PC-3 (cell line): ENCODE measurements around the gene GPRC5A. TPM values are rescaled to one million over a fixed set of nuclear protein-coding genes. Genes with fewer than 3 reads are reported as not detected.

Experiments used
- ATAC-seq: fragments of 200-7000 bp; cut with Tn5 transposase; 2 replicates; pipeline ENCODE4 v1.9.1; 2020; ENCODE audit warnings: mild to moderate bottlenecking, moderate library complexity
- BruUV-seq: library from RNA; stranded (reverse); fragments of 400-500 nt; replicated peaks from 2 replicates; lab custom pipeline; 2021; lab: Mats Ljungman, UMichigan
- CTCF ChIA-PET: fragments of 300-600 bp; sonication (Branson Sonifier 250); formaldehyde crosslinking; loops from one replicate; lab custom pipeline; 2022; ENCODE audit warnings: antibody characterized with exemption; lab: Charles Lee
- POLR2A ChIA-PET: fragments of 300-600 bp; sonication (Branson Sonifier 250); formaldehyde crosslinking; loops from one replicate; lab custom pipeline; 2022; ENCODE audit warnings: antibody characterized with exemption; ENCODE audit not compliant: unreplicated experiment; lab: Charles Lee
- DNase-seq: peaks from one replicate; pipeline ENCODE4 v3.0.0-alpha.2; 2015
- H2AFZ ChIP-seq: fragments of 300-600 bp; sonication (generic); 2 replicates; pipeline ENCODE4 v1.6.0; 2016; ENCODE audit warnings: antibody characterized with exemption, low read length
- H3F3A ChIP-seq: fragments of 300-600 bp; sonication (generic); one replicate; pipeline ENCODE4 v1.6.0; 2017; ENCODE audit warnings: antibody characterized with exemption, low read length, control low read depth, mild to moderate bottlenecking; ENCODE audit not compliant: unreplicated experiment
- H3K27ac ChIP-seq: fragments of 300-600 bp; sonication (generic); 2 replicates; pipeline ENCODE4 v1.5.1; 2016; ENCODE audit warnings: mild to moderate bottlenecking, low read length
- H3K27me3 ChIP-seq: fragments of 300-600 bp; sonication (generic); 2 replicates; pipeline ENCODE4 v1.6.1; 2016; ENCODE audit warnings: low read length, mixed read lengths
- H3K36me3 ChIP-seq: fragments of 300-600 bp; sonication (generic); 2 replicates; pipeline ENCODE4 v1.6.1; 2016; ENCODE audit warnings: low read depth, mixed run types, low read length, mixed read lengths
- H3K4me1 ChIP-seq: fragments of 300-600 bp; sonication (generic); 2 replicates; pipeline ENCODE4 v1.5.1; 2016; ENCODE audit warnings: low read length; ENCODE audit not compliant: insufficient read depth
- H3K4me2 ChIP-seq: fragments of 300-600 bp; sonication (generic); 2 replicates; pipeline ENCODE4 v1.6.0; 2016; ENCODE audit warnings: low read length
- H3K4me3 ChIP-seq: fragments of 300-600 bp; sonication (generic); 2 replicates; pipeline ENCODE4 v1.5.1; 2016; ENCODE audit warnings: mild to moderate bottlenecking, low read length, mixed read lengths
- H3K79me2 ChIP-seq: fragments of 300-600 bp; sonication (generic); 2 replicates; pipeline ENCODE4 v1.6.1; 2017; ENCODE audit warnings: low read length, mixed read lengths
- H3K9ac ChIP-seq: fragments of 300-600 bp; sonication (generic); 2 replicates; pipeline ENCODE4 v1.6.0; 2016; ENCODE audit warnings: mild to moderate bottlenecking, low read length
- H3K9me2 ChIP-seq: fragments of 300-600 bp; sonication (generic); replicated peaks from 2 replicates; pipeline ENCODE4 v1.6.1; 2016; ENCODE audit warnings: mixed run types, low read length, mixed read lengths
- H3K9me3 ChIP-seq: fragments of 300-600 bp; sonication (generic); 2 replicates; pipeline ENCODE4 v1.6.1; 2016; ENCODE audit warnings: low read length, mixed read lengths
- H4K20me1 ChIP-seq: fragments of 300-600 bp; sonication (generic); 2 replicates; pipeline ENCODE4 v1.6.1; 2016; ENCODE audit warnings: low read length, mixed read lengths
- CTCF ChIP-seq: fragments of 300-600 bp; sonication (generic); conservative IDR thresholded peaks from 2 replicates; pipeline ENCODE4 v1.5.1; 2017; ENCODE audit warnings: antibody characterized with exemption, low read depth, mild to moderate bottlenecking, low read length
- EZH2 ChIP-seq: fragments of 300-600 bp; sonication (generic); IDR thresholded peaks from one replicate; pipeline ENCODE4 v1.6.1; 2017; ENCODE audit warnings: antibody characterized with exemption, mild to moderate bottlenecking, low read length; ENCODE audit not compliant: unreplicated experiment
- EZH2phosphoT487 ChIP-seq: fragments of 300-600 bp; sonication (generic); IDR thresholded peaks from 2 replicates; pipeline ENCODE4 v1.6.1; 2018; ENCODE audit warnings: mild to moderate bottlenecking, antibody characterized with exemption, low read length, borderline replicate concordance
- intact Hi-C: fragments of 100-400 bp; cut with micrococcal nuclease; formaldehyde crosslinking; loops from 2 replicates; pipeline ENCODE4 v1.9.0; 2023
- total RNA-seq: library from RNA; depleted of rRNA; stranded (reverse); fragments of >200 nt; gene quantifications from 2 replicates; pipeline ENCODE4 v1.2.3, GENCODE V29; 2014

Gene GPRC5A
- total RNA-seq, 1 experiment from 2014 or later, result 140 TPM

- Histone ChIP-seq H4K20me1 (peaks cover 85% of the 10 kb centered on the region), H3K4me2 (peak overlapping the region; percentile 61), H3K4me1 (peaks cover 64% of the 10 kb centered on the region), H3K36me3 (peaks cover 48% of the 10 kb centered on the region), H2AFZ (no peak overlapping the region), H3K9ac (no peak overlapping the region), H3K27me3 (no peaks in the 10 kb centered on the region), H3K4me3 (peak overlapping the region; percentile 58), H3F3A (peaks cover 20% of the 10 kb centered on the region), H3K79me2 (peaks cover 100% of the 10 kb centered on the region), H3K27ac (peak overlapping the region; percentile 45), H3K9me3 (no peaks in the 10 kb centered on the region), H3K9me2 (no peaks in the 10 kb centered on the region)
- ChIA-PET POLR2A (interaction anchor here (0.6 to 0.7 kb wide), 3 partner anchors 19 to 639 kb away, joined by 5 to 22 read pairs (median 6); no protein-coding TSS in a partner anchor), CTCF (interaction anchor here (0.6 kb wide), 1 partner anchor 288 kb away, joined by 8 read pairs; no protein-coding TSS in a partner anchor)
- ATAC-seq (peak; percentile 21), DNase-seq (peak; percentile 74)
- TF ChIP-seq CTCF, result no peak
- TF ChIP-seq EZH2, result no peak
- TF ChIP-seq EZH2phosphoT487, result no peak
- intact Hi-C loops, result loop anchor here (5.0 kb wide), 1 partner anchor 174 kb away; no protein-coding TSS in a partner anchor
- BruUV-seq, result no TSS peak
Measured at GRCh38 chr12:12896260-12896659, 4.9 kb downstream of the GPRC5A start.

- Histone ChIP-seq H3K4me3 (no peak overlapping the region), H4K20me1 (peaks cover 83% of the 10 kb centered on the region), H3K4me2 (peak overlapping the region; percentile 61), H3K4me1 (peaks cover 75% of the 10 kb centered on the region), H3K9me2 (no peaks in the 10 kb centered on the region), H2AFZ (no peak overlapping the region), H3K27ac (peak overlapping the region; percentile 45; the same call in 1 of the 2 replicates), H3K36me3 (peaks cover 49% of the 10 kb centered on the region), H3K27me3 (no peaks in the 10 kb centered on the region), H3K9me3 (no peaks in the 10 kb centered on the region), H3F3A (peaks cover 26% of the 10 kb centered on the region), H3K9ac (no peak overlapping the region), H3K79me2 (peaks cover 100% of the 10 kb centered on the region)
- intact Hi-C loops, result loop anchor here (5.0 kb wide), 1 partner anchor 175 kb away; no protein-coding TSS in a partner anchor
- BruUV-seq, result no TSS peak
- ChIA-PET POLR2A (interaction anchor here (0.7 kb wide), 1 partner anchor 282 kb away, joined by 19 read pairs; no protein-coding TSS in a partner anchor), CTCF (no interaction called here)
- ATAC-seq (no peak), DNase-seq (no peak)
- TF ChIP-seq CTCF (no peak), EZH2phosphoT487 (no peak), EZH2 (no peak)
Measured at GRCh38 chr12:12897302-12897701, 5.9 kb downstream of the GPRC5A start.

- POLR2A ChIA-PET, result no interaction called here
- no peak overlapping the region for H3K9ac ChIP-seq
- DNase-seq, result no peak
Measured at GRCh38 chr12:12898136-12898717, 6.9 kb downstream of the GPRC5A start.

More at GRCh38 chr12:12898136-12898717, 6.9 kb downstream of the GPRC5A start:
- Histone ChIP-seq H3K4me3 (peak overlapping the region; percentile 41; the same call in 1 of the 2 replicates), H4K20me1 (peaks cover 81% of the 10 kb centered on the region), H3K9me2 (no peaks in the 10 kb centered on the region), H3K9me3 (no peaks in the 10 kb centered on the region), H3F3A (peaks cover 27% of the 10 kb centered on the region), H3K27ac (peak overlapping the region; percentile 83; the same call in 1 of the 2 replicates), H3K4me2 (peak overlapping the region; percentile 61), H3K4me1 (peaks cover 79% of the 10 kb centered on the region), H3K27me3 (no peaks in the 10 kb centered on the region), H2AFZ (no peak overlapping the region), H3K79me2 (peaks cover 100% of the 10 kb centered on the region), H3K36me3 (peaks cover 44% of the 10 kb centered on the region)
- no peak for ATAC-seq
- TF ChIP-seq EZH2phosphoT487 (no peak), CTCF (no peak), EZH2 (no peak)
- intact Hi-C loops, result loop anchor here (5.0 kb wide), 1 partner anchor 176 kb away; no protein-coding TSS in a partner anchor
- BruUV-seq, result no TSS peak
- CTCF ChIA-PET, result no interaction called here
